BLaER1 treated with 17β-estradiol and CSF1 and Interleukin-3, amounts not matched to agents 10 nM and 100 nM (cell line): ENCODE data around the gene DDB1.

Source experiments
- H3K27ac ChIP-seq, 11 experiments: shearing (Covaris generic); formaldehyde crosslinking; 2 replicates each; pipeline ENCODE4 v1.8.1; 2022
- H3K27me3 ChIP-seq, 11 experiments: shearing (Covaris generic); formaldehyde crosslinking; 2 replicates each; pipeline ENCODE4 v1.8.1; 2022
- H3K36me3 ChIP-seq, 11 experiments: shearing (Covaris generic); formaldehyde crosslinking; 2 replicates each; pipeline ENCODE4 v1.8.1; 2022
- H3K4me1 ChIP-seq, 10 experiments: shearing (Covaris generic); formaldehyde crosslinking; 2 replicates each; pipeline ENCODE4 v1.8.1; 2022
- H3K4me2 ChIP-seq, 11 experiments: shearing (Covaris generic); formaldehyde crosslinking; 2 replicates each; pipeline ENCODE4 v1.8.1; 2022
- H3K4me3 ChIP-seq, 10 experiments: shearing (Covaris generic); formaldehyde crosslinking; 2 replicates each; pipeline ENCODE4 v1.8.1; 2022
- H3K9ac ChIP-seq, 11 experiments: shearing (Covaris generic); formaldehyde crosslinking; 2 replicates each; pipeline ENCODE4 v1.8.1; 2022
- H3K9me3 ChIP-seq, 11 experiments: shearing (Covaris generic); formaldehyde crosslinking; replicated peaks in 1 of 11; 2 replicates each; pipeline ENCODE4 v1.8.1; 2022
- H4K20me1 ChIP-seq, 11 experiments: shearing (Covaris generic); formaldehyde crosslinking; 2 replicates each; pipeline ENCODE4 v1.8.1; 2022
- Cebpa-rat ChIP-seq, 11 experiments: shearing (Covaris generic); IDR thresholded peaks; 2 replicates each; pipeline ENCODE4 v1.8.1; 2022

DDB1 gene

GRCh38 chr11:61359516-61359915, 26.6 kb upstream of the DDB1 start:
- Histone ChIP-seq H3K4me3 (peak overlapping the region in 8 of 10 experiments; percentile 73 to 86 (median 80); a peak in 8 of 20 replicates), H3K9me3 (no peaks in the 10 kb centered on the region), H3K4me2 (peak overlapping the region; percentile 85 to 98 (median 89)), H3K36me3 (peaks cover 9 to 22% (median 13%) of the 10 kb centered on the region in 11 experiments), H4K20me1 (peaks cover 0 to 11% (median 0%) of the 10 kb centered on the region in 11 experiments; a peak in 3 of 22 replicates), H3K27me3 (no peaks in the 10 kb centered on the region), H3K4me1 (peaks cover 71 to 83% (median 78%) of the 10 kb centered on the region in 10 experiments), H3K27ac (peak overlapping the region in 10 of 11 experiments; percentile 7 to 99 (median 96); a peak in 19 of 22 replicates), H3K9ac (peak overlapping the region in 10 of 11 experiments; percentile 88 to 99 (median 94); a peak in 16 of 22 replicates)
- TF ChIP-seq Cebpa-rat (IDR thresholded peaks at IDR 0.05), result no peak

DNA sequence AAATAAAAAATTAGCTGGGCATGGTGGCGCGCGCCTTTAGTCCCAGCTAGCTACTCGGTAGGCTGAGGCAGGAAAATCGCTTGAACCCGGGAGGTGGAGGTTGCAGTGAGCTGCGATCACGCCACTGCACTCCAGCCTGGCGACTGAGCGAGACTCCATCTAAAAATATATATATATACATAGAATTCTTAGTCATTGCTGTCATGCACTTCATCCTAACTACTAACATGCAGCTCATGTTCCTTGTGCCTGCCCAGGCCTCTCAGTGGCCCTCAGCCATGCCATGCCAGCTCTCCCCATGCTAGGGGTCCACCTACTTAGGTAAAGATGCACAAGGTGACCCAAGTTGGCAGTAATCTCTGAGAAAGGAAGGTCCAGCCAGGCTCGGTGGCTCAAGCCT, 25.7 kb upstream of the DDB1 start:
- Histone ChIP-seq H3K4me1 (peaks cover 77 to 83% (median 82%) of the 10 kb centered on the region in 10 experiments), H3K9ac (peak overlapping the region in 6 of 11 experiments; percentile 8 to 99 (median 92); a peak in 6 of 22 replicates), H4K20me1 (peaks cover 0 to 1% (median 0%) of the 10 kb centered on the region in 11 experiments; a peak in 3 of 22 replicates), H3K27ac (peak overlapping the region in 10 of 11 experiments; percentile 73 to 99 (median 96); a peak in 16 of 22 replicates), H3K4me3 (no peak overlapping the region; a peak in 1 of 20 replicates), H3K4me2 (peak overlapping the region; percentile 85 to 98 (median 89)), H3K36me3 (peaks cover 0 to 22% (median 8%) of the 10 kb centered on the region in 11 experiments; a peak in 18 of 22 replicates), H3K27me3 (no peaks in the 10 kb centered on the region), H3K9me3 (no peaks in the 10 kb centered on the region)
- no peak for TF ChIP-seq Cebpa-rat (IDR thresholded peaks at IDR 0.05)

- peak overlapping the region in 9 of 10 experiments; percentile 7 to 56 (median 30); a peak in 10 of 20 replicates for H3K4me3 ChIP-seq
- no peaks in the 10 kb centered on the region; a peak in 1 of 22 replicates for H4K20me1 ChIP-seq
- peaks cover 0 to 25% (median 13%) of the 10 kb centered on the region in 11 experiments; a peak in 16 of 22 replicates for H3K36me3 ChIP-seq
- no peaks in the 10 kb centered on the region for H3K9me3 ChIP-seq
- H3K27ac ChIP-seq, result peak overlapping the region; percentile 70 to 99 (median 91)
- no peak for TF ChIP-seq Cebpa-rat (IDR thresholded peaks at IDR 0.05)
- peaks cover 77 to 83% (median 82%) of the 10 kb centered on the region in 10 experiments for H3K4me1 ChIP-seq
- peak overlapping the region; percentile 85 to 98 (median 89) for H3K4me2 ChIP-seq
- H3K27me3 ChIP-seq, result no peaks in the 10 kb centered on the region
- H3K9ac ChIP-seq, result peak overlapping the region; percentile 44 to 77 (median 74); a peak in 21 of 22 replicates
These were observed 25.0 kb upstream of the DDB1 start for GRCh38 chr11:61357894-61358239.

- H3K4me1 ChIP-seq, result peaks cover 75 to 86% (median 83%) of the 10 kb centered on the region in 10 experiments
- TF ChIP-seq Cebpa-rat (IDR thresholded peaks at IDR 0.05), result no peak
- no peaks in the 10 kb centered on the region for H3K27me3 ChIP-seq
- peak overlapping the region; percentile 85 to 98 (median 89) for H3K4me2 ChIP-seq
- peaks cover 0 to 30% (median 18%) of the 10 kb centered on the region in 11 experiments; a peak in 18 of 22 replicates for H3K36me3 ChIP-seq
- peak overlapping the region in 9 of 10 experiments; percentile 7 to 56 (median 30); a peak in 15 of 20 replicates for H3K4me3 ChIP-seq
- H4K20me1 ChIP-seq, result no peaks in the 10 kb centered on the region; a peak in 1 of 22 replicates
- no peaks in the 10 kb centered on the region for H3K9me3 ChIP-seq
- peak overlapping the region; percentile 44 to 77 (median 74); a peak in 21 of 22 replicates for H3K9ac ChIP-seq
- H3K27ac ChIP-seq, result peak overlapping the region; percentile 70 to 99 (median 91)
These were observed 24.5 kb upstream of the DDB1 start for GRCh38 chr11:61357233-61357893.

DNA sequence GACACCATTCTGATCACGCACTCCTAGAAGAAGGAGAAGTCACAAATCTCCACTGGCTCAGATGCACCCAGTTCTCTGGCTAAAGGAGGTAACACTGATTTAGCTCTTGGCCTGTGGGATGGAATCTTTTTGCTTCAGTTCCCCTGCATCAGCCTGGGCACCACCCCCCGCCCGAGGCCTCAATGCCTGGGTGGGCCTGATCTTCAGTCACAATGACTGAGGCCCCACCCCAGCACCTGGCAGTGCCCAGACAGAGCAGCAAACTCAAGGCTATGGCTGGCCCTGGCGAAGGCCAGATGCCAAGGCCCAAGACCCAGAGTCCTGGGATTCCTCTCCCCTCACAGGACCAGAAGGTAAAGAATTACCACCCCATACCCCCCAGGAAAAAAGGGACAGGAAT, 23.8 kb upstream of the DDB1 start:
- Histone ChIP-seq H3K4me3 (peak overlapping the region in 4 of 10 experiments; percentile 1 to 56 (median 14); a peak in 3 of 20 replicates), H3K9me3 (no peaks in the 10 kb centered on the region), H4K20me1 (no peaks in the 10 kb centered on the region; a peak in 1 of 22 replicates), H3K27me3 (no peaks in the 10 kb centered on the region), H3K4me2 (peak overlapping the region; percentile 85 to 98 (median 89)), H3K36me3 (peaks cover 6 to 37% (median 25%) of the 10 kb centered on the region in 11 experiments; a peak in 21 of 22 replicates), H3K9ac (peak overlapping the region in 10 of 11 experiments; percentile 33 to 77 (median 74); a peak in 19 of 22 replicates), H3K27ac (peak overlapping the region; percentile 55 to 99 (median 91); a peak in 21 of 22 replicates), H3K4me1 (peaks cover 75 to 90% (median 84%) of the 10 kb centered on the region in 10 experiments)
- no peak for TF ChIP-seq Cebpa-rat (IDR thresholded peaks at IDR 0.05)

DNA sequence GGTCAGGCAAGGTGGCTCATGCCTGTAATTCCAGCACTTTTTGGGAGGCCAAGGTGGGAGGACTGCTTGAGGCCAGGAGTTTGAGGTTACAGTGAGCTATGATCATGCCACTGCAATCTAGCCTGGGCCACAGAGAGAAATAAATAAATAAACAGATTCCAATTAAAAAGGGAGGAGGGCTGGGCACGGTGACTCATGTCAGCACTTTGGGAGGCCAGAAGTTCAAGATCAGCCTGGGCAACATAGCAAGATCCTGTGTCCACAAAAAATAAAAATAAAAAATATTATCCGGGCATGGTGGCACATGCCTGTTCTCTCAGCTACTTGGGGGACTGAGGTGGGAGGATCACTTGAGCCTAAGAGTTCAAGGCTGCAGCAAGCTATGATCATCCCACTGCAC, 21.3 kb upstream of the DDB1 start:
- Histone ChIP-seq H3K4me1 (peaks cover 54 to 78% (median 67%) of the 10 kb centered on the region in 10 experiments), H3K4me2 (peak overlapping the region; percentile 37 to 86 (median 71))

DNA sequence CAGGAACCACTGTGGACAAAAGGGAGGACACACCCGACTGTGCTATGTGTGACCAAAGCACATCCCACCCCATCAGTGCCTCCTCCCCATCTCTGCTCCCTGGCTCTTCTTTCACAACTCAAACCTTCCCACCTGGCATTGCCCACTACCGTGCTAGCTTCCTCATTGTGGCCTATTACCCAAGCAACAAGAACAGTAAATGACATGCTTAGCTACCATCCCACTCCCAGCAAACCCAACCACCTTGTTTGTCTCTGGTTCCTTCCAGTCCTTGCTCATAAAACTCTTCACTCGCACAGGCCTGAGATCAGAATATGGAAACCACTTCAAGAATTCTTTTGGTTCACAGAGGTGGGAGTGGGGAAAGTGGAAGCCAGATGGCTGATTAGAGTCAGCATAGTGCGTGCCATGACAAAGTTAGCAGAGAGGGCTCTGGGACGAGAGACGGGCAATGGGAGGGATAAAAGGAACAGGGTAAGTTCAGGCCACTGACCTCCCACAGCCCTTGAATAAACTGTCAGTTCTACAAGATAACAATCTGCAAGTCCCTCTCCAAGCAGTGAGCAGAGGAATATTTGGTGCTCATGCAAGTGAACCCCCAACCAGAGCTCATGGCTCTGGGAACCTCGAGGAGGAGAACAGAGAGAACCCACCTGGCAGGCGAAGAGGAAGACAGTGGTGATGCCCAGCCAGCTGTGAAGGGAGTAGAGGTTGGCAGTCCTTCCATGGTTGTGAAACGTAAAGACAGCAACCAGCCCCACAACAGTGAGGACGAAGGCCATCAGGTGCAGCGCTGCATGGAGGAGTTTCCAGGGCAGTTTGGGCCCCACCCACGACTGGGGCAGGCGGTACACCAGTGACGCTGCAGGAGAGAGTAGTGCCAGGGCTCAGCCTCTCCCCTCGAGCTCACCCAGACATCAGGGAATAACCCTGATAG, 20.5 kb upstream of the DDB1 start:
- TF ChIP-seq Cebpa-rat (IDR thresholded peaks at IDR 0.05), result peak in 1 of 11 experiments; percentile 33; a peak in 1 of 22 replicates
- H4K20me1 ChIP-seq, result no peaks in the 10 kb centered on the region; a peak in 1 of 22 replicates
- no peaks in the 10 kb centered on the region for H3K9me3 ChIP-seq
- H3K36me3 ChIP-seq, result peaks cover 35 to 70% (median 55%) of the 10 kb centered on the region in 11 experiments
- peak overlapping the region in 8 of 11 experiments; percentile 30 to 58 (median 44); a peak in 13 of 22 replicates for H3K9ac ChIP-seq
- no peaks in the 10 kb centered on the region for H3K27me3 ChIP-seq
- peaks cover 46 to 78% (median 63%) of the 10 kb centered on the region in 10 experiments for H3K4me1 ChIP-seq
- peak overlapping the region in 9 of 11 experiments; percentile 38 to 99 (median 67); a peak in 17 of 22 replicates for H3K27ac ChIP-seq
- peak overlapping the region; percentile 37 to 86 (median 71) for H3K4me2 ChIP-seq
- no peak overlapping the region for H3K4me3 ChIP-seq

More for the DNA sequence above, 21.3 kb upstream of the DDB1 start:
- Histone ChIP-seq H4K20me1 (no peaks in the 10 kb centered on the region; a peak in 1 of 22 replicates), H3K9me3 (no peaks in the 10 kb centered on the region), H3K36me3 (peaks cover 27 to 62% (median 47%) of the 10 kb centered on the region in 11 experiments), H3K9ac (peak overlapping the region in 9 of 11 experiments; percentile 11 to 58 (median 44); a peak in 13 of 22 replicates), H3K27ac (peak overlapping the region in 9 of 11 experiments; percentile 38 to 99 (median 67); a peak in 17 of 22 replicates), H3K4me3 (no peak overlapping the region), H3K27me3 (no peaks in the 10 kb centered on the region)
- no peak for TF ChIP-seq Cebpa-rat (IDR thresholded peaks at IDR 0.05)

DNA sequence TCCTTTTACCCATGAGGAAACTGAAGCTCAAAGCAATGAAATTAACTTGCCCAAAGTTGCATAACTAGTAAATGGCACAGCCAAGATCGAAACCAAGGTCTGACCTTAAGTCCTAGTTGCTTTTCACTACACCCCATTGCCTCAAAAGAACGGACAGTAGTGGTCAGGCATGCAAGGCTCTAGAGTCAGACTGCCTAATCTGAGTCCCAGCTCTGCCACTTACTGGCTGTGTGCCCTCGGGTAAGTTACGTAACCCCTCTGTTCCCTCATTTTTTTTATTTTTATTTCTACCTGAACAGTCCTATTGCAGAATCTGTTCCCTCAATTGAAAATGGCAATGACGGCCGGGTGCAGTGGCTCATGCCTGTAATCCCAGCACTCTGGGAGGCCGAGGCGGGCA, 19.1 kb upstream of the DDB1 start:
- Histone ChIP-seq H4K20me1 (no peaks in the 10 kb centered on the region; a peak in 1 of 22 replicates), H3K9me3 (no peaks in the 10 kb centered on the region), H3K36me3 (peaks cover 46 to 82% (median 64%) of the 10 kb centered on the region in 11 experiments), H3K4me2 (no peak overlapping the region), H3K4me1 (peaks cover 32 to 78% (median 54%) of the 10 kb centered on the region in 10 experiments), H3K4me3 (no peak overlapping the region), H3K27ac (peak overlapping the region in 3 of 11 experiments; percentile 71 to 99 (median 91); a peak in 4 of 22 replicates), H3K27me3 (no peaks in the 10 kb centered on the region), H3K9ac (no peak overlapping the region)
- TF ChIP-seq Cebpa-rat (IDR thresholded peaks at IDR 0.05), result peak in 4 of 11 experiments; percentile 7 to 28 (median 12); a peak in 1 of 22 replicates
